Tibial nerve (tissue), 4 donors: ENCODE results near the gene EPB41L1.

ENCODE experiments used
- CTCF ChIP-seq, 5 experiments: fragments of 200-600 bp in 3 of 5; fragments of 450-650 bp in 2 of 5; sonication (generic) in 3 of 5; IDR thresholded peaks; one replicate each; pipeline ENCODE4 v1.5.1; 2016 to 2019; ENCODE audit warnings: antibody characterized with exemption in 5 of 5, mild to moderate bottlenecking in 3 of 5, moderate library complexity in 2 of 5
- EP300 ChIP-seq, 2 donors: sonication (generic); formaldehyde crosslinking; IDR thresholded peaks; one replicate each; pipeline ENCODE4 v1.6.1; 2017; ENCODE audit warnings: antibody characterized with exemption in 2 of 2, mild to moderate bottlenecking in 1 of 2
- POLR2A ChIP-seq, 2 donors: fragments of 450-650 bp; IDR thresholded peaks; one replicate each; pipeline ENCODE4 v1.6.1; 2017; ENCODE audit warnings: antibody characterized with exemption in 2 of 2, mild to moderate bottlenecking in 2 of 2, moderate library complexity in 2 of 2

GRCh38 chr20:36115925-36116324 is 38.6 kb upstream of the EPB41L1 start:
- TF ChIP-seq CTCF (IDR thresholded peaks at IDR 0.05) (no peak), POLR2A (IDR thresholded peaks at IDR 0.05) (no peak), EP300 (IDR thresholded peaks at IDR 0.05) (no peak)
